Mesenchymal stem cell (in vitro differentiated cells and primary cell): ENCODE data around the gene CCDC27.
A peak's percentile ranks its signal among the peaks of the same experiment; 100 is the strongest.

Experiments used
- DNase-seq: peaks from one replicate; pipeline ENCODE4 v3.0.0-alpha.2; 2013
- H2AFZ ChIP-seq: one replicate; pipeline ENCODE4 v1.6.1; 2013; ENCODE audit warnings: low read depth, mild to moderate bottlenecking, control low read depth, inconsistent platforms, low read length, moderate library complexity
- H2AK5ac ChIP-seq: 2 replicates; pipeline ENCODE4 v1.6.1; 2013; ENCODE audit warnings: low read length, moderate library complexity, mild to moderate bottlenecking, inconsistent platforms; ENCODE audit not compliant: severe bottlenecking
- H2BK120ac ChIP-seq: one replicate; pipeline ENCODE4 v1.6.1; 2013; ENCODE audit warnings: low read depth, mild to moderate bottlenecking, inconsistent platforms, low read length, moderate library complexity
- H2BK12ac ChIP-seq, 2 experiments: one replicate each; pipeline ENCODE4 v1.6.1; 2013; ENCODE audit warnings: inconsistent platforms in 2 of 2, low read length in 2 of 2, mild to moderate bottlenecking in 2 of 2, moderate library complexity in 2 of 2, control low read depth in 1 of 2
- H2BK15ac ChIP-seq: one replicate; pipeline ENCODE4 v1.6.1; 2013; ENCODE audit warnings: mild to moderate bottlenecking, low read depth, inconsistent platforms; ENCODE audit not compliant: poor library complexity, severe bottlenecking
- H2BK5ac ChIP-seq: 2 replicates; pipeline ENCODE4 v1.6.1; 2013; ENCODE audit warnings: low read depth, mild to moderate bottlenecking, low read length, control low read depth, inconsistent platforms; ENCODE audit not compliant: poor library complexity, severe bottlenecking
- H3K14ac ChIP-seq, 2 experiments: one replicate each; pipeline ENCODE4 v1.6.1; 2013; ENCODE audit warnings: inconsistent platforms in 2 of 2, low read length in 2 of 2, control low read depth in 1 of 2, mild to moderate bottlenecking in 1 of 2, moderate library complexity in 1 of 2
- H3K18ac ChIP-seq, 2 experiments: one replicate each; pipeline ENCODE4 v1.6.1; 2013; ENCODE audit warnings: inconsistent platforms in 2 of 2, low read length in 2 of 2, control low read depth in 1 of 2, low read depth in 1 of 2, mild to moderate bottlenecking in 1 of 2
- H3K23ac ChIP-seq, 2 experiments: one replicate each; pipeline ENCODE4 v1.6.1; 2013; ENCODE audit warnings: inconsistent platforms in 2 of 2, low read length in 2 of 2, mild to moderate bottlenecking in 2 of 2, moderate library complexity in 2 of 2, control low read depth in 1 of 2
- H3K27ac ChIP-seq: 2 replicates; pipeline ENCODE4 v1.5.1; 2013; ENCODE audit warnings: mild to moderate bottlenecking, moderate library complexity, low read length, control low read depth, inconsistent platforms; ENCODE audit not compliant: poor library complexity, severe bottlenecking
- H3K27me3 ChIP-seq, 2 experiments: 2 replicates each; pipeline versions ENCODE4 v1.6.1 to v1.7.0; 2013; ENCODE audit warnings: low read length in 2 of 2, mild to moderate bottlenecking in 2 of 2, moderate library complexity in 2 of 2, control low read depth in 1 of 2, inconsistent platforms in 1 of 2; ENCODE audit not compliant: control insufficient read depth in 1 of 2, insufficient read depth in 1 of 2
- H3K36me3 ChIP-seq, 2 experiments: 2 replicates each; pipeline versions ENCODE4 v1.6.1 to v1.7.0; 2013; ENCODE audit warnings: low read length in 2 of 2, control low read depth in 1 of 2, inconsistent platforms in 1 of 2, low read depth in 1 of 2, mild to moderate bottlenecking in 1 of 2; ENCODE audit not compliant: insufficient read depth in 2 of 2, control insufficient read depth in 1 of 2
- H3K4ac ChIP-seq, 2 experiments: one replicate each; pipeline ENCODE4 v1.6.1; 2013; ENCODE audit warnings: inconsistent platforms in 2 of 2, low read length in 2 of 2, mild to moderate bottlenecking in 2 of 2, moderate library complexity in 2 of 2, control low read depth in 1 of 2, low read depth in 1 of 2
- H3K4me1 ChIP-seq: 2 replicates; pipeline ENCODE4 v1.6.1; 2013; ENCODE audit warnings: low read depth, low read length, control low read depth; ENCODE audit not compliant: control insufficient read depth, insufficient read depth
- H3K4me2 ChIP-seq: 2 replicates; pipeline ENCODE4 v1.6.1; 2013; ENCODE audit warnings: low read length, mild to moderate bottlenecking, inconsistent platforms; ENCODE audit not compliant: poor library complexity, severe bottlenecking
- H3K4me3 ChIP-seq, 2 experiments: 2 replicates each; pipeline versions ENCODE4 v1.5.1 to v1.7.0; 2013; ENCODE audit warnings: low read length in 2 of 2, mild to moderate bottlenecking in 2 of 2, control low read depth in 1 of 2, low read depth in 1 of 2; ENCODE audit not compliant: insufficient read depth in 1 of 2
- H3K79me1 ChIP-seq: replicated peaks from 2 replicates; pipeline ENCODE4 v1.6.1; 2013; ENCODE audit warnings: mild to moderate bottlenecking, control low read depth, low read length, inconsistent platforms; ENCODE audit not compliant: poor library complexity, severe bottlenecking
- H3K9ac ChIP-seq: 2 replicates; pipeline ENCODE4 v1.7.0; 2013; ENCODE audit warnings: mild to moderate bottlenecking, low read length, moderate library complexity
- H3K9me3 ChIP-seq: 2 replicates; pipeline ENCODE4 v1.7.0; 2013; ENCODE audit warnings: mild to moderate bottlenecking, low read length; ENCODE audit not compliant: control insufficient read depth
- H4K8ac ChIP-seq: one replicate; pipeline ENCODE4 v1.6.1; 2013; ENCODE audit warnings: inconsistent platforms, mild to moderate bottlenecking, low read length, moderate library complexity
- H4K91ac ChIP-seq: one replicate; pipeline ENCODE4 v1.6.1; 2013; ENCODE audit warnings: mild to moderate bottlenecking, low read length, inconsistent platforms
- WGBS: methylation state at CpG from one replicate; pipeline ENCODE4 v1.1.7; 2013; ENCODE audit warnings: mixed read lengths; 5-methylcytosine and 5-hydroxymethylcytosine counted together

Gene CCDC27

GRCh38 chr1:3775490-3776230 lies 23.4 kb downstream of the CCDC27 start:
- H3K4ac ChIP-seq: peak overlapping the region in 1 of 2 experiments; percentile 24
- no peak overlapping the region for H3K23ac ChIP-seq
- peaks cover 25 to 36% of the 10 kb centered on the region in 2 experiments for H3K36me3 ChIP-seq
- peak overlapping the region in 1 of 2 experiments; percentile 53 for H3K14ac ChIP-seq
- peak overlapping the region; percentile 71 for H3K18ac ChIP-seq
- no peak overlapping the region for H3K9ac ChIP-seq
- H2AK5ac ChIP-seq: no peak overlapping the region
- peak overlapping the region; percentile 67 for H4K91ac ChIP-seq
- H2BK15ac ChIP-seq: no peak overlapping the region
- peaks cover 64% of the 10 kb centered on the region for H3K4me1 ChIP-seq
- H3K27me3 ChIP-seq: peaks cover 4 to 16% of the 10 kb centered on the region in 2 experiments
- DNase-seq: peak; percentile 62
- H4K8ac ChIP-seq: peak overlapping the region; percentile 62
- no peak overlapping the region for H2AFZ ChIP-seq
- H2BK120ac ChIP-seq: no peak overlapping the region
- 48% methylated on average over 27 of the region's 27 CpGs for WGBS
- peak overlapping the region in 1 of 2 experiments; percentile 91 for H2BK12ac ChIP-seq
- H3K4me2 ChIP-seq: peak overlapping the region; percentile 14
- peaks cover 15% of the 10 kb centered on the region for H3K79me1 ChIP-seq
- H3K4me3 ChIP-seq: no peak overlapping the region
- H3K27ac ChIP-seq: peak overlapping the region; percentile 13
- no peaks in the 10 kb centered on the region for H3K9me3 ChIP-seq
- H2BK5ac ChIP-seq: no peak overlapping the region

- peaks cover 0 to 8% of the 10 kb centered on the region in 2 experiments for H3K27me3 ChIP-seq
- H3K27ac ChIP-seq: no peak overlapping the region
- no peak overlapping the region for H2AFZ ChIP-seq
- no peaks in the 10 kb centered on the region for H3K9me3 ChIP-seq
- peaks cover 32 to 44% of the 10 kb centered on the region in 2 experiments for H3K36me3 ChIP-seq
- no peak overlapping the region for H3K4me3 ChIP-seq
- H3K9ac ChIP-seq: no peak overlapping the region
- no peak overlapping the region for H2BK15ac ChIP-seq
- 91% methylated on average over 21 of the region's 21 CpGs for WGBS
- no peak overlapping the region for H2BK5ac ChIP-seq
- H3K79me1 ChIP-seq: peaks cover 15% of the 10 kb centered on the region
- H2BK12ac ChIP-seq: peak overlapping the region in 1 of 2 experiments; percentile 91
- DNase-seq: no peak
- H2AK5ac ChIP-seq: no peak overlapping the region
- peak overlapping the region in 1 of 2 experiments; percentile 71 for H3K18ac ChIP-seq
- no peak overlapping the region for H3K4ac ChIP-seq
- H4K91ac ChIP-seq: peak overlapping the region; percentile 2
- H3K14ac ChIP-seq: peak overlapping the region in 1 of 2 experiments; percentile 53
- H3K23ac ChIP-seq: no peak overlapping the region
- no peak overlapping the region for H4K8ac ChIP-seq
- H2BK120ac ChIP-seq: no peak overlapping the region
- no peak overlapping the region for H3K4me2 ChIP-seq
- H3K4me1 ChIP-seq: peaks cover 62% of the 10 kb centered on the region
Observed at GRCh38 chr1:3776231-3776961, 24.1 kb downstream of the CCDC27 start.

GRCh38 chr1:3777078-3777547 lies 24.9 kb downstream of the CCDC27 start:
- H3K14ac ChIP-seq: no peak overlapping the region
- no peak overlapping the region for H2AK5ac ChIP-seq
- no peak overlapping the region for H4K8ac ChIP-seq
- 96% methylated on average over 10 of the region's 10 CpGs for WGBS
- no peak overlapping the region for H3K27ac ChIP-seq
- peaks cover 40 to 50% of the 10 kb centered on the region in 2 experiments for H3K36me3 ChIP-seq
- H4K91ac ChIP-seq: no peak overlapping the region
- H2BK5ac ChIP-seq: no peak overlapping the region
- no peak for DNase-seq
- H3K27me3 ChIP-seq: peaks cover 0 to under 1% of the 10 kb centered on the region in 2 experiments
- no peak overlapping the region for H3K4ac ChIP-seq
- H3K79me1 ChIP-seq: peaks cover 17% of the 10 kb centered on the region
- H3K4me2 ChIP-seq: no peak overlapping the region
- peaks cover 55% of the 10 kb centered on the region for H3K4me1 ChIP-seq
- no peak overlapping the region for H2BK120ac ChIP-seq
- H3K23ac ChIP-seq: no peak overlapping the region
- H2AFZ ChIP-seq: no peak overlapping the region
- no peak overlapping the region for H2BK15ac ChIP-seq
- no peak overlapping the region for H3K4me3 ChIP-seq
- H2BK12ac ChIP-seq: no peak overlapping the region
- no peaks in the 10 kb centered on the region for H3K9me3 ChIP-seq
- H3K18ac ChIP-seq: no peak overlapping the region
- H3K9ac ChIP-seq: no peak overlapping the region
